ENCODE data around the gene RBM41.
"Not testable (repeated sequence)": the region's sequence is repeated elsewhere in the genome, so short reads cannot be mapped to it uniquely, and the experiment has no call there.

Gene RBM41

GRCh38 chrX:107057731-107058130 is 60.9 kb downstream of the RBM41 start:
- H3K9me3 ChIP-seq (replicated peaks in 1 of 2; ENCODE audit: control insufficient read depth in 2 of 2, insufficient read depth in 1 of 2, low read depth in 1 of 2, low read length in 2 of 2); H3K27ac ChIP-seq (replicated peaks; ENCODE audit: low read length); H3K27me3 ChIP-seq (ENCODE audit: control insufficient read depth in 3 of 3, insufficient read depth in 3 of 3, low read depth in 1 of 3, low read length in 3 of 3); H3K9ac ChIP-seq (ENCODE audit: low read depth, low read length, poor library complexity); H2BK120ac ChIP-seq (ENCODE audit: low read depth, low read length); H3K4ac ChIP-seq (ENCODE audit: low read length); H3K4me1 ChIP-seq (ENCODE audit: control insufficient read depth in 2 of 2, insufficient read depth in 1 of 2, low read depth in 1 of 2, low read length in 2 of 2); H3K18ac ChIP-seq (ENCODE audit: low read length); H3K23ac ChIP-seq (ENCODE audit: low read depth, low read length, poor library complexity); H2AFZ ChIP-seq (ENCODE audit: low read length); H2BK15ac ChIP-seq (ENCODE audit: low read length); H3K79me1 ChIP-seq (ENCODE audit: low read depth, low read length); DNase-seq (ENCODE audit: low spot score); H3K14ac ChIP-seq (ENCODE audit: low read length); H2BK12ac ChIP-seq (ENCODE audit: low read length); H3K4me2 ChIP-seq (ENCODE audit: insufficient read depth, low read length, poor library complexity, severe bottlenecking); H2AK5ac ChIP-seq (ENCODE audit: low read depth, low read length); H4K91ac ChIP-seq (ENCODE audit: low read depth, low read length, poor library complexity); H2BK5ac ChIP-seq (ENCODE audit: low read length); H3K4me3 ChIP-seq (ENCODE audit: low read length in 2 of 2); H3K36me3 ChIP-seq (replicated peaks in 1 of 2; ENCODE audit: control insufficient read depth in 2 of 2, insufficient read depth in 2 of 2, low read length in 2 of 2); H4K8ac ChIP-seq (ENCODE audit: low read depth, low read length): not testable (repeated sequence)
- no CpG with 5 or more reads among the region's 3 CpGs for WGBS, 2 donors (ENCODE audit: extremely low coverage in 2 of 2, insufficient read length in 2 of 2, insufficient replicate concordance in 1 of 2)

- Histone ChIP-seq H3K27ac (replicated peaks; ENCODE audit: low read length) (no peak overlapping the region), H4K8ac (ENCODE audit: low read depth, low read length) (no peak overlapping the region), H2BK5ac (ENCODE audit: low read length) (no peak overlapping the region), H3K36me3 (replicated peaks in 1 of 2; ENCODE audit: control insufficient read depth in 2 of 2, insufficient read depth in 2 of 2, low read length in 2 of 2) (no peaks in the 10 kb centered on the region), H3K23ac (ENCODE audit: low read depth, low read length, poor library complexity) (no peak overlapping the region), H2BK12ac (ENCODE audit: low read length) (no peak overlapping the region), H3K9ac (ENCODE audit: low read depth, low read length, poor library complexity) (no peak overlapping the region), H2BK15ac (ENCODE audit: low read length) (no peak overlapping the region), H3K14ac (ENCODE audit: low read length) (no peak overlapping the region), H3K4me2 (ENCODE audit: insufficient read depth, low read length, poor library complexity, severe bottlenecking) (no peak overlapping the region), H3K18ac (ENCODE audit: low read length) (no peak overlapping the region), H3K4me3 (ENCODE audit: low read length in 2 of 2) (no peak overlapping the region), H2AFZ (ENCODE audit: low read length) (no peak overlapping the region), H2AK5ac (ENCODE audit: low read depth, low read length) (no peak overlapping the region), H3K4ac (ENCODE audit: low read length) (no peak overlapping the region), H4K91ac (ENCODE audit: low read depth, low read length, poor library complexity) (no peak overlapping the region), H3K4me1 (ENCODE audit: control insufficient read depth in 2 of 2, insufficient read depth in 1 of 2, low read depth in 1 of 2, low read length in 2 of 2) (no peaks in the 10 kb centered on the region), H3K9me3 (replicated peaks in 1 of 2; ENCODE audit: control insufficient read depth in 2 of 2, insufficient read depth in 1 of 2, low read depth in 1 of 2, low read length in 2 of 2) (no peaks in the 10 kb centered on the region), H2BK120ac (ENCODE audit: low read depth, low read length) (no peak overlapping the region), H3K27me3 (ENCODE audit: control insufficient read depth in 3 of 3, insufficient read depth in 3 of 3, low read depth in 1 of 3, low read length in 3 of 3) (no peaks in the 10 kb centered on the region), H3K79me1 (ENCODE audit: low read depth, low read length) (no peaks in the 10 kb centered on the region)
- no CpG with 5 or more reads among the region's 3 CpGs for WGBS, 2 donors (ENCODE audit: extremely low coverage in 2 of 2, insufficient read length in 2 of 2, insufficient replicate concordance in 1 of 2)
- no peak for DNase-seq (ENCODE audit: low spot score)
Observed at GRCh38 chrX:107054978-107055377, 63.6 kb downstream of the RBM41 start.

GRCh38 chrX:107050195-107050709 is 68.4 kb downstream of the RBM41 start:
- Histone ChIP-seq H3K27me3 (ENCODE audit: control insufficient read depth in 3 of 3, insufficient read depth in 3 of 3, low read depth in 1 of 3, low read length in 3 of 3) (no peaks in the 10 kb centered on the region), H2BK120ac (ENCODE audit: low read depth, low read length) (no peak overlapping the region), H3K4ac (ENCODE audit: low read length) (no peak overlapping the region), H3K4me2 (ENCODE audit: insufficient read depth, low read length, poor library complexity, severe bottlenecking) (no peak overlapping the region), H2BK12ac (ENCODE audit: low read length) (no peak overlapping the region), H3K4me1 (ENCODE audit: control insufficient read depth in 2 of 2, insufficient read depth in 1 of 2, low read depth in 1 of 2, low read length in 2 of 2) (no peaks in the 10 kb centered on the region), H2AK5ac (ENCODE audit: low read depth, low read length) (no peak overlapping the region), H2BK15ac (ENCODE audit: low read length) (no peak overlapping the region), H3K9ac (ENCODE audit: low read depth, low read length, poor library complexity) (no peak overlapping the region), H2AFZ (ENCODE audit: low read length) (no peak overlapping the region), H2BK5ac (ENCODE audit: low read length) (no peak overlapping the region), H3K14ac (ENCODE audit: low read length) (no peak overlapping the region), H3K18ac (ENCODE audit: low read length) (no peak overlapping the region), H3K23ac (ENCODE audit: low read depth, low read length, poor library complexity) (no peak overlapping the region), H3K4me3 (ENCODE audit: low read length in 2 of 2) (no peak overlapping the region), H4K8ac (ENCODE audit: low read depth, low read length) (no peak overlapping the region), H4K91ac (ENCODE audit: low read depth, low read length, poor library complexity) (no peak overlapping the region), H3K9me3 (replicated peaks in 1 of 2; ENCODE audit: control insufficient read depth in 2 of 2, insufficient read depth in 1 of 2, low read depth in 1 of 2, low read length in 2 of 2) (no peaks in the 10 kb centered on the region), H3K79me1 (ENCODE audit: low read depth, low read length) (no peaks in the 10 kb centered on the region), H3K27ac (replicated peaks; ENCODE audit: low read length) (no peak overlapping the region), H3K36me3 (replicated peaks in 1 of 2; ENCODE audit: control insufficient read depth in 2 of 2, insufficient read depth in 2 of 2, low read length in 2 of 2) (no peaks in the 10 kb centered on the region)
- DNase-seq (ENCODE audit: low spot score): no peak
- no CpG with 5 or more reads among the region's 6 CpGs for WGBS, 2 donors (ENCODE audit: extremely low coverage in 2 of 2, insufficient read length in 2 of 2, insufficient replicate concordance in 1 of 2)

GRCh38 chrX:107047622-107048021 is 71.0 kb downstream of the RBM41 start:
- no peaks in the 10 kb centered on the region for H3K79me1 ChIP-seq (ENCODE audit: low read depth, low read length)
- no peak overlapping the region for H2AK5ac ChIP-seq (ENCODE audit: low read depth, low read length)
- H3K9ac ChIP-seq (ENCODE audit: low read depth, low read length, poor library complexity): no peak overlapping the region
- H3K27ac ChIP-seq (replicated peaks; ENCODE audit: low read length): no peak overlapping the region
- H3K4ac ChIP-seq (ENCODE audit: low read length): no peak overlapping the region
- no peaks in the 10 kb centered on the region for H3K9me3 ChIP-seq (replicated peaks in 1 of 2; ENCODE audit: control insufficient read depth in 2 of 2, insufficient read depth in 1 of 2, low read depth in 1 of 2, low read length in 2 of 2)
- no peaks in the 10 kb centered on the region for H3K36me3 ChIP-seq (replicated peaks in 1 of 2; ENCODE audit: control insufficient read depth in 2 of 2, insufficient read depth in 2 of 2, low read length in 2 of 2)
- H3K4me2 ChIP-seq (ENCODE audit: insufficient read depth, low read length, poor library complexity, severe bottlenecking): no peak overlapping the region
- H3K27me3 ChIP-seq (ENCODE audit: control insufficient read depth in 3 of 3, insufficient read depth in 3 of 3, low read depth in 1 of 3, low read length in 3 of 3): no peaks in the 10 kb centered on the region
- no peak overlapping the region for H2BK12ac ChIP-seq (ENCODE audit: low read length)
- H4K8ac ChIP-seq (ENCODE audit: low read depth, low read length): no peak overlapping the region
- no CpG with 5 or more reads among the region's 1 CpG for WGBS, 2 donors (ENCODE audit: extremely low coverage in 2 of 2, insufficient read length in 2 of 2, insufficient replicate concordance in 1 of 2)
- no peak overlapping the region for H2BK120ac ChIP-seq (ENCODE audit: low read depth, low read length)
- no peak overlapping the region for H2AFZ ChIP-seq (ENCODE audit: low read length)
- H3K18ac ChIP-seq (ENCODE audit: low read length): no peak overlapping the region
- H3K14ac ChIP-seq (ENCODE audit: low read length): no peak overlapping the region
- no peak overlapping the region for H3K23ac ChIP-seq (ENCODE audit: low read depth, low read length, poor library complexity)
- no peaks in the 10 kb centered on the region for H3K4me1 ChIP-seq (ENCODE audit: control insufficient read depth in 2 of 2, insufficient read depth in 1 of 2, low read depth in 1 of 2, low read length in 2 of 2)
- no peak overlapping the region for H4K91ac ChIP-seq (ENCODE audit: low read depth, low read length, poor library complexity)
- no peak overlapping the region for H2BK5ac ChIP-seq (ENCODE audit: low read length)
- no peak for DNase-seq (ENCODE audit: low spot score)
- no peak overlapping the region for H2BK15ac ChIP-seq (ENCODE audit: low read length)
- H3K4me3 ChIP-seq (ENCODE audit: low read length in 2 of 2): no peak overlapping the region
